ENCODE results near the gene SDC4. TPM values are rescaled to one million over a fixed set of nuclear protein-coding genes. Genes with fewer than 3 reads are reported as not detected.
A peak's percentile ranks its signal among the peaks of the same experiment; 100 is the strongest.

SDC4 gene
- total and polyA plus RNA-seq, 9 of the 15 experiments (the other 6 are each of a cell fraction or from before 2014, with no cell fraction given): 2.1 to 10.7 (median 6.3) TPM

DNA sequence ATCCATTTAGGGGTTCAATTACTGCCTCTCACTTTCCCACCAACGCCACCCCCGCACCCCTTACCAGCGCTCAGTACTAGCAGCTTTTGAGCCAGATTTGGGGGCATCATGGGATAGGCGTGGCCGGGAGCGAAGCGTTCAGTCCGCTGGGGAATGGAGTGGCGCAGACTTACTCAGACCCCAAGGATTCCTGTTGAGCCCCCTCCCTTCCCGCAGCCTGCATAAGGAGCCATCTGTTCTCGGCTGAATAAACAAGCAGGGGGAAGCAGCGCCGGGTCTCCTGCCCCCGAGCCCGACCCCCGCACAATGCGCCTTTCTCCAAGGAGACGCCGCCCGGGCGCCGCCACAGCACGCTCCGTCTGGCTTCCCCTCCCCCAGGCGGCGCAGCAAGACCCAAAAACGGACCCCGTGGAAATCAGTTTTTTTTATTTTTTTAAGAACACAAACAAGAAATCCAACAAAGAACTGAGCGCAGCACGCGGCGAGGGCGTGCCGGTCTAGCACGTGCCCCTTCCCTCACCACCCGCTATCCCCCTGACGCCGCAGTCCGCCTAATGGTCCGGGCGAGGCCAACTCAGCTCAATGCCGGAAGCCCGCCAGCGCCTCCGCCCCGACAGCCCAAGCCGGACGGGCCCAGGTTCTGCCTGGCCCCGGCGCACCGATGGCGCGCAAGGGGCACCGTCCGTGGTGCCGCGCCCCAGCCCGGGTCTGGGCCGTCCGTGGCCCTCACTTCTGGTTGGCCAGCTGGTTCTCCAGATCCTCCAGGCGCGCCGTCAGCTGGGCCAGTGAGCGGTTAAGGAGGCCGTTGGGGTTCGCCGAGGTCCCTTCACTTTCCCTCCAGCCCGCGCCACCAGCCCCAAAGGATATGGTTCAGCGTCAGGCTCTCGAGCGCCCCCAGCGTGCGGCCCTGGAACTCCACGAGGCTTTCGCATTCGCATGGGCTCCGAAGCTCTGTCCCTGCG lies 54.9 kb downstream of the SDC4 start (continued):
- TF ChIP-seq CSDE1 (IDR thresholded peaks at IDR 0.05) (no peak), XRCC4 (IDR thresholded peaks at IDR 0.05; ENCODE audit: extremely low read depth, insufficient read depth, insufficient read length) (no peak), RBFOX2 (IDR thresholded peaks at IDR 0.05; ENCODE audit: low read depth, low read length) (peak; percentile 75), HDAC2 (IDR thresholded peaks at IDR 0.05) (no peak), MAZ (CRISPR knock-in tag; conservative IDR thresholded peaks at IDR 0.05 in 1 of 2, IDR thresholded peaks at IDR 0.05 in 1 of 2) (0 out of 4 replicates have a peak, but pooled peaks of 1 of the 2 experiments have one; percentile 53), RBM15 (IDR thresholded peaks at IDR 0.05; ENCODE audit: insufficient read depth, low read length) (no peak), SMAD3 (CRISPR knock-in tag; conservative IDR thresholded peaks at IDR 0.05) (no peak), POLR3G (IDR thresholded peaks at IDR 0.05; ENCODE audit: extremely low read depth, insufficient read length, insufficient replicate concordance) (no peak), NUFIP1 (IDR thresholded peaks at IDR 0.05; ENCODE audit: partially characterized antibody) (no peak), ZNF121 (CRISPR knock-in tag; conservative IDR thresholded peaks at IDR 0.05) (no peak), CXXC5 (CRISPR knock-in tag; IDR thresholded peaks at IDR 0.05) (peak; percentile 72), RFX5 (IDR thresholded peaks at IDR 0.05; ENCODE audit: low read depth, low read length) (no peak), L3MBTL2 (IDR thresholded peaks at IDR 0.05) (peak; percentile 94), TAF7 (tag; IDR thresholded peaks at IDR 0.05) (no peak), SNRNP70 (optimal IDR thresholded peaks at IDR 0.05; ENCODE audit: low read depth, low read length) (no peak), PHF8 (IDR thresholded peaks at IDR 0.05; ENCODE audit: borderline replicate concordance, low read length) (no peak), ZNF184 (CRISPR knock-in tag; IDR thresholded peaks at IDR 0.05) (no peak), DPF2 (IDR thresholded peaks at IDR 0.05) (no peak), KAT7 (CRISPR knock-in tag; IDR thresholded peaks at IDR 0.05; ENCODE audit: borderline replicate concordance) (no peak), ZFPM2 (CRISPR knock-in tag; IDR thresholded peaks at IDR 0.05) (no peak), EP300 (IDR thresholded peaks at IDR 0.05; ENCODE audit: low read length) (no peak), ZNF197 (CRISPR knock-in tag; IDR thresholded peaks at IDR 0.05; ENCODE audit: low read depth) (no peak)
- TF ChIP-seq, protein P1, sequence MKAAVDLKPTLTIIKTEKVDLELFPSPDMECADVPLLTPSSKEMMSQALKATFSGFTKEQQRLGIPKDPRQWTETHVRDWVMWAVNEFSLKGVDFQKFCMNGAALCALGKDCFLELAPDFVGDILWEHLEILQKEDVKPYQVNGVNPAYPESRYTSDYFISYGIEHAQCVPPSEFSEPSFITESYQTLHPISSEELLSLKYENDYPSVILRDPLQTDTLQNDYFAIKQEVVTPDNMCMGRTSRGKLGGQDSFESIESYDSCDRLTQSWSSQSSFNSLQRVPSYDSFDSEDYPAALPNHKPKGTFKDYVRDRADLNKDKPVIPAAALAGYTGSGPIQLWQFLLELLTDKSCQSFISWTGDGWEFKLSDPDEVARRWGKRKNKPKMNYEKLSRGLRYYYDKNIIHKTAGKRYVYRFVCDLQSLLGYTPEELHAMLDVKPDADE (conservative IDR thresholded peaks at IDR 0.05; ENCODE audit: control insufficient read depth, low read depth, low read length): no peak
- TF ChIP-seq, protein P2, sequence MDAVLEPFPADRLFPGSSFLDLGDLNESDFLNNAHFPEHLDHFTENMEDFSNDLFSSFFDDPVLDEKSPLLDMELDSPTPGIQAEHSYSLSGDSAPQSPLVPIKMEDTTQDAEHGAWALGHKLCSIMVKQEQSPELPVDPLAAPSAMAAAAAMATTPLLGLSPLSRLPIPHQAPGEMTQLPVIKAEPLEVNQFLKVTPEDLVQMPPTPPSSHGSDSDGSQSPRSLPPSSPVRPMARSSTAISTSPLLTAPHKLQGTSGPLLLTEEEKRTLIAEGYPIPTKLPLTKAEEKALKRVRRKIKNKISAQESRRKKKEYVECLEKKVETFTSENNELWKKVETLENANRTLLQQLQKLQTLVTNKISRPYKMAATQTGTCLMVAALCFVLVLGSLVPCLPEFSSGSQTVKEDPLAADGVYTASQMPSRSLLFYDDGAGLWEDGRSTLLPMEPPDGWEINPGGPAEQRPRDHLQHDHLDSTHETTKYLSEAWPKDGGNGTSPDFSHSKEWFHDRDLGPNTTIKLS (IDR thresholded peaks at IDR 0.05; ENCODE audit: borderline replicate concordance, low read depth): peak; percentile 53; the same call in 1 of the 2 replicates
- TF ChIP-seq, protein P3, sequence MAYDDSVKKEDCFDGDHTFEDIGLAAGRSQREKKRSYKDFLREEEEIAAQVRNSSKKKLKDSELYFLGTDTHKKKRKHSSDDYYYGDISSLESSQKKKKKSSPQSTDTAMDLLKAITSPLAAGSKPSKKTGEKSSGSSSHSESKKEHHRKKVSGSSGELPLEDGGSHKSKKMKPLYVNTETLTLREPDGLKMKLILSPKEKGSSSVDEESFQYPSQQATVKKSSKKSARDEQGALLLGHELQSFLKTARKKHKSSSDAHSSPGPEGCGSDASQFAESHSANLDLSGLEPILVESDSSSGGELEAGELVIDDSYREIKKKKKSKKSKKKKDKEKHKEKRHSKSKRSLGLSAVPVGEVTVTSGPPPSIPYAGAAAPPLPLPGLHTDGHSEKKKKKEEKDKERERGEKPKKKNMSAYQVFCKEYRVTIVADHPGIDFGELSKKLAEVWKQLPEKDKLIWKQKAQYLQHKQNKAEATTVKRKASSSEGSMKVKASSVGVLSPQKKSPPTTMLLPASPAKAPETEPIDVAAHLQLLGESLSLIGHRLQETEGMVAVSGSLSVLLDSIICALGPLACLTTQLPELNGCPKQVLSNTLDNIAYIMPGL (CRISPR knock-in tag; IDR thresholded peaks at IDR 0.05): no peak

Measured in K562 (cell line).